HepG2 (cell line): ENCODE measurements around the gene RGN. TPM values are rescaled to one million over a fixed set of nuclear protein-coding genes. Genes with fewer than 3 reads are reported as not detected.
A peak's percentile ranks its signal among the peaks of the same experiment; 100 is the strongest.

Experiments used
- BORCS8-MEF2B ChIP-seq: sonication (generic); formaldehyde crosslinking; IDR thresholded peaks from 2 replicates; pipeline ENCODE4 v1.8.0; 2022; ENCODE audit warnings: mild to moderate bottlenecking, missing genetic modification reagents
- MXI1 ChIP-seq: IDR thresholded peaks from 3 replicates; pipeline ENCODE4 v1.6.1; 2012; ENCODE audit warnings: low read depth, low read length, inconsistent platforms, borderline replicate concordance
- PHB2 ChIP-seq: fragments of 450-650 bp; IDR thresholded peaks from 2 replicates; pipeline ENCODE4 v1.6.1; 2018; ENCODE audit not compliant: partially characterized antibody
- RBFOX2 ChIP-seq: fragments of 200-400 bp; formaldehyde crosslinking; IDR thresholded peaks from 2 replicates; pipeline ENCODE4 v1.6.1; 2017; ENCODE audit warnings: low read depth, mild to moderate bottlenecking, low read length
- RORA ChIP-seq: sonication (generic); formaldehyde crosslinking; IDR thresholded peaks from 2 replicates; pipeline ENCODE4 v1.5.0; 2020; ENCODE audit warnings: mild to moderate bottlenecking, missing genetic modification reagents, moderate library complexity
- SOX13 ChIP-seq, 3 experiments: fragments of 450-650 bp in 1 of 3; sonication (generic) in 1 of 3; formaldehyde crosslinking in 1 of 3; IDR thresholded peaks in 2 of 3; conservative IDR thresholded peaks in 1 of 3; 2 replicates each; pipeline versions ENCODE4 v1.5.0 to v1.6.1; 2016 to 2020; ENCODE audit warnings: antibody characterized with exemption in 1 of 3, mild to moderate bottlenecking in 1 of 3, missing compliant biosample characterization in 1 of 3, missing genetic modification reagents in 1 of 3, moderate library complexity in 1 of 3
- SP4 ChIP-seq: sonication (generic); formaldehyde crosslinking; IDR thresholded peaks from 2 replicates; pipeline ENCODE4 v1.8.1; 2023; ENCODE audit warnings: mild to moderate bottlenecking, missing genetic modification reagents
- ZNF138 ChIP-seq: sonication (generic); formaldehyde crosslinking; IDR thresholded peaks from 2 replicates; pipeline ENCODE4 v1.5.0; 2020; ENCODE audit warnings: mild to moderate bottlenecking, low read depth, missing genetic modification reagents
- polyA plus RNA-seq, 8 experiments: library from polyadenylated mRNA; depleted of rRNA in 3 of 8; stranded (reverse) in 7 of 8; unstranded in 1 of 8; fragments of >200 nt; fragmentation: Illumina TruSeq in 4 of 8; extraction: Trizol in 4 of 8; gene quantifications; 2 replicates each; pipeline versions ENCODE4 v1.2.1 to v1.2.3, GENCODE V29; 2011 to 2016; ENCODE audit warnings: low read depth in 4 of 8, missing spikeins in 1 of 8, mixed read lengths in 1 of 8; ENCODE audit not compliant: insufficient read depth in 1 of 8
- total RNA-seq, 5 experiments: library from RNA; depleted of rRNA; stranded (reverse); fragments of >200 nt; fragmentation: Illumina TruSeq; extraction: Trizol; gene quantifications; 2 replicates each; pipeline ENCODE4 v1.2.3, GENCODE V29; 2016; ENCODE audit warnings: low read depth in 1 of 5
- TF ChIP-seq, protein P1 (sequence below): IDR thresholded peaks from 2 replicates; pipeline ENCODE4 v1.6.1; 2018; ENCODE audit warnings: missing genetic modification reagents
- TF ChIP-seq, protein P2 (sequence below): sonication (generic); formaldehyde crosslinking; IDR thresholded peaks from 2 replicates; pipeline ENCODE4 v1.4.0; 2020; ENCODE audit warnings: mild to moderate bottlenecking, missing genetic modification reagents
- TF ChIP-seq, protein P3 (sequence below), 2 experiments: sonication (generic) in 1 of 2; formaldehyde crosslinking in 1 of 2; IDR thresholded peaks; 2 replicates each; pipeline versions ENCODE4 v1.4.0 to v1.6.1; 2018 to 2020; ENCODE audit warnings: missing genetic modification reagents in 2 of 2, borderline replicate concordance in 1 of 2, low read depth in 1 of 2, mild to moderate bottlenecking in 1 of 2, missing biosample characterization in 1 of 2

Gene RGN
- total and polyA plus RNA-seq, 2 of the 13 experiments (the other 11 are each of a cell fraction or from before 2014, with no cell fraction given), result 19.6 to 74.4 TPM

DNA sequence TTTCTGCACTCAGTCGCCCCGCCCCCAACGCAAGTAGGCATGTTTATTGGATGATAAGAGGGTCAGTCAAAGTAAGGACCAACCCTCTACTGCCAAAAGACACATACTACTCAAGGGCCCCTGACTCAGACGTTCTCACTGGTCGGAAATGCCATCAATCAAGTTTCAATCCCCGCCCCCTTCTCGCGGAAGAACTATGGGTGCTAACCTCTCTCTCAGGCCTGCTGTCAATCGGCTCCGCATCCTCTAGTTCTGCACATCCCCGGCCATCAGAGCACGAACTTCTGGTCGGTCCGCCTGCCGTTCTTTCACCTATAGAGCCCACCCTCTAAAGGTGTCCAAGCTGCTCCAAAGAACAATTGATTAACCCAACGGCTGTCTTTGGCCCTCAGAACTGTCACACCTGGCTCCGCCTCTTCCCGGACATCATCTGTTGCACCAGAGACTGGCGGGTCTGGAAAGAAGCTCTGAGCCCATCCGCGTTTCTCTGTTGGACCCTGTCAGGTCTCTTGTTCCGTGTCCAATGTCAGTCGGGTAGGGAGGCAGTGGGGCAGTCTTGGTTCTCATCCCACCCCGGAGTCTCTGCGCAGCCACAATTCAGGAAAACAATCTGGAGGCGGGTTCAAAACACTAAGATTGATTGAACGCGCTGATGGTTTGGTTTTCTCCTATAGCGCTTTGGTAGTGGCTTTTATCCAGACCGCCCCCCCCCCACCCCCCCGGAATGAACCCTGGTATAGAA is 51.1 kb downstream of the RGN start (continued):
- TF ChIP-seq RBFOX2, result 0 out of 2 replicates have a peak, but pooled peaks have one; percentile 23
- peak; percentile 87 for TF ChIP-seq SP4 (CRISPR knock-in tag)
- TF ChIP-seq RORA (CRISPR knock-in tag), result no peak
- TF ChIP-seq BORCS8-MEF2B (CRISPR knock-in tag), result 0 out of 2 replicates have a peak, but pooled peaks have one; percentile 36
- TF ChIP-seq, protein P1, sequence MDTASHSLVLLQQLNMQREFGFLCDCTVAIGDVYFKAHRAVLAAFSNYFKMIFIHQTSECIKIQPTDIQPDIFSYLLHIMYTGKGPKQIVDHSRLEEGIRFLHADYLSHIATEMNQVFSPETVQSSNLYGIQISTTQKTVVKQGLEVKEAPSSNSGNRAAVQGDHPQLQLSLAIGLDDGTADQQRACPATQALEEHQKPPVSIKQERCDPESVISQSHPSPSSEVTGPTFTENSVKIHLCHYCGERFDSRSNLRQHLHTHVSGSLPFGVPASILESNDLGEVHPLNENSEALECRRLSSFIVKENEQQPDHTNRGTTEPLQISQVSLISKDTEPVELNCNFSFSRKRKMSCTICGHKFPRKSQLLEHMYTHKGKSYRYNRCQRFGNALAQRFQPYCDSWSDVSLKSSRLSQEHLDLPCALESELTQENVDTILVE, result no peak; the same call in 1 of the 2 replicates
- TF ChIP-seq, protein P2, sequence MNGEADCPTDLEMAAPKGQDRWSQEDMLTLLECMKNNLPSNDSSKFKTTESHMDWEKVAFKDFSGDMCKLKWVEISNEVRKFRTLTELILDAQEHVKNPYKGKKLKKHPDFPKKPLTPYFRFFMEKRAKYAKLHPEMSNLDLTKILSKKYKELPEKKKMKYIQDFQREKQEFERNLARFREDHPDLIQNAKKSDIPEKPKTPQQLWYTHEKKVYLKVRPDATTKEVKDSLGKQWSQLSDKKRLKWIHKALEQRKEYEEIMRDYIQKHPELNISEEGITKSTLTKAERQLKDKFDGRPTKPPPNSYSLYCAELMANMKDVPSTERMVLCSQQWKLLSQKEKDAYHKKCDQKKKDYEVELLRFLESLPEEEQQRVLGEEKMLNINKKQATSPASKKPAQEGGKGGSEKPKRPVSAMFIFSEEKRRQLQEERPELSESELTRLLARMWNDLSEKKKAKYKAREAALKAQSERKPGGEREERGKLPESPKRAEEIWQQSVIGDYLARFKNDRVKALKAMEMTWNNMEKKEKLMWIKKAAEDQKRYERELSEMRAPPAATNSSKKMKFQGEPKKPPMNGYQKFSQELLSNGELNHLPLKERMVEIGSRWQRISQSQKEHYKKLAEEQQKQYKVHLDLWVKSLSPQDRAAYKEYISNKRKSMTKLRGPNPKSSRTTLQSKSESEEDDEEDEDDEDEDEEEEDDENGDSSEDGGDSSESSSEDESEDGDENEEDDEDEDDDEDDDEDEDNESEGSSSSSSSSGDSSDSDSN (CRISPR knock-in tag), result 0 out of 2 replicates have a peak, but pooled peaks have one; percentile 30
- TF ChIP-seq, protein P3, sequence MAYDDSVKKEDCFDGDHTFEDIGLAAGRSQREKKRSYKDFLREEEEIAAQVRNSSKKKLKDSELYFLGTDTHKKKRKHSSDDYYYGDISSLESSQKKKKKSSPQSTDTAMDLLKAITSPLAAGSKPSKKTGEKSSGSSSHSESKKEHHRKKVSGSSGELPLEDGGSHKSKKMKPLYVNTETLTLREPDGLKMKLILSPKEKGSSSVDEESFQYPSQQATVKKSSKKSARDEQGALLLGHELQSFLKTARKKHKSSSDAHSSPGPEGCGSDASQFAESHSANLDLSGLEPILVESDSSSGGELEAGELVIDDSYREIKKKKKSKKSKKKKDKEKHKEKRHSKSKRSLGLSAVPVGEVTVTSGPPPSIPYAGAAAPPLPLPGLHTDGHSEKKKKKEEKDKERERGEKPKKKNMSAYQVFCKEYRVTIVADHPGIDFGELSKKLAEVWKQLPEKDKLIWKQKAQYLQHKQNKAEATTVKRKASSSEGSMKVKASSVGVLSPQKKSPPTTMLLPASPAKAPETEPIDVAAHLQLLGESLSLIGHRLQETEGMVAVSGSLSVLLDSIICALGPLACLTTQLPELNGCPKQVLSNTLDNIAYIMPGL (CRISPR knock-in tag; IDR thresholded peaks at IDR 0.05; ENCODE audit: borderline replicate concordance in 1 of 2, low read depth in 1 of 2), result no peak
- no peak for TF ChIP-seq SOX13 (IDR thresholded peaks at IDR 0.05)
- TF ChIP-seq SOX13 (CRISPR knock-in tag; conservative IDR thresholded peaks at IDR 0.05 in 1 of 2, IDR thresholded peaks at IDR 0.05 in 1 of 2), result no peak
- no peak for TF ChIP-seq ZNF138
- TF ChIP-seq PHB2, result no peak
- 0 out of 3 replicates have a peak, but pooled peaks have one; percentile 36 for TF ChIP-seq MXI1
